Measurements from ENCODE around the gene LRRC74B.

Gene LRRC74B

GRCh38 chr22:21014202-21014725 is 31.5 kb upstream of the LRRC74B start:
- DNase-seq (ENCODE audit: low read depth), result peak; percentile 40

- no peak for DNase-seq (ENCODE audit: low read depth)
These were observed 30.9 kb upstream of the LRRC74B start, which contains the start of gene P2RX6 for GRCh38 chr22:21014726-21015465. Gene P2RX6, plus strand, starts transcription at chr22:21015165. Its CDS starts 10 bp downstream, at chr22:21015175.

DNA sequence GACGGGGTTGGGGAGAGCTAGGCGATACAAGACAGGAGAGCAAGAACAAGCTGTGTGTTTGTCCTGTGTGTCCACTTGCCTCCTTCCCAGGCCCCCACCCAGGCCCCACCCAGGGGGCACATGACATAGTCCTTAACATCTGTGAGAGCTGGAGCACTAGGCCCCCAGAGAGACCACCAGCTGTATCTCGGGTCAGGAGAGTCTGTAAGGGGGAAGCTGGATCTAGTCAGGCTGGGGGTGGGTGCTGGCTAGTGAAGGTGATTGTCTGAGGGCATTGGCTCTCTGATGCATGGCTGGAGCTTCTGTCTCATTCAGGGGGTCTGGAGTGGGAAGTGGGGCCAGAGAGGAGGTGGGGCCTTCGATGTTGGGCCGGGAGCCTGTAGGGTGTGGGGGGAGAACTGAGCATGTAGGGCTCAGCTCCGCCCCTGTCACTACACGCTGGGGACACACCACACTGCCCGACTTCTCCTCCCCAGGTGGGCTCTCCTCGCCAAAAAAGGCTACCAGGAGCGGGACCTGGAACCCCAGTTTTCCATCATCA is 30.2 kb upstream of the LRRC74B start:
- no peak for DNase-seq (ENCODE audit: low read depth)

DNA sequence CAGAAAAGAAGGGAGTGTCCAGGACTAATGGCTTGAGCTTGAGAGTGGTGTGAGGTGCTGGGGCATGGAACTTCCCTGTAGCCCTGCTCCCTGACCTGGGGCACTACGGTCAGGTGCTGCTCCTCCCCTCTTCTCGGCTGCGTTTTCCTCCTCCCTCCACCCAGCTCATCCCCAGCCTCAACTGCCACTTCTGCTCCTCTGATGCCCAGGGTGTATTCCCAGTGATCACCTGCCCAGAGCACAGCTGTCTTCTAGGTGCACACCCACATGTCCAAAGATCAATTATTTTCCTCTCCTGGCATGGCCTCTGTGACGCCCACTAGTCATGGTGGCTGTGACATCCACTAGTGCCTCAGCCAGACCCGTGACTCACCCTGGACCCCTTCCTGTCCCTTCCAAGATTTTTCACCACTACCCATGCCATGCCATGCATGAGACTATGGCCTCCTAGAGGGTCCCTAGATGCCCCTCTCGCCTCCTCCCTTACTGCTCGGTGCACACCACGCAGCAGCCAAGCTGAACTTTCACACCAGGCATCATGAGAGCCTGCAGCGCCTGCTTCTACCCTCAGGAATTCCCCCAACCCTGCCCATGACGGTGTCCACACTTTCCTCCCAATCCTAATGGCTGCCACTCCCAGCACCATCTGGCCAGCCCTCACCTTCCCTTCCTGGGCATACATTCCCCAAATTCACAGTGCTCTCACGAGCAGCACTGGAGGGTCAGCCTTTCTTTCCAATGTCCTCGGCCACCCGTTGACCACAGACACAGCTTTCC is 28.9 kb upstream of the LRRC74B start:
- DNase-seq (ENCODE audit: low read depth), result no peak

- no peak for DNase-seq (ENCODE audit: low read depth)
These were observed 27.4 kb upstream of the LRRC74B start for GRCh38 chr22:21018314-21018713.

DNA sequence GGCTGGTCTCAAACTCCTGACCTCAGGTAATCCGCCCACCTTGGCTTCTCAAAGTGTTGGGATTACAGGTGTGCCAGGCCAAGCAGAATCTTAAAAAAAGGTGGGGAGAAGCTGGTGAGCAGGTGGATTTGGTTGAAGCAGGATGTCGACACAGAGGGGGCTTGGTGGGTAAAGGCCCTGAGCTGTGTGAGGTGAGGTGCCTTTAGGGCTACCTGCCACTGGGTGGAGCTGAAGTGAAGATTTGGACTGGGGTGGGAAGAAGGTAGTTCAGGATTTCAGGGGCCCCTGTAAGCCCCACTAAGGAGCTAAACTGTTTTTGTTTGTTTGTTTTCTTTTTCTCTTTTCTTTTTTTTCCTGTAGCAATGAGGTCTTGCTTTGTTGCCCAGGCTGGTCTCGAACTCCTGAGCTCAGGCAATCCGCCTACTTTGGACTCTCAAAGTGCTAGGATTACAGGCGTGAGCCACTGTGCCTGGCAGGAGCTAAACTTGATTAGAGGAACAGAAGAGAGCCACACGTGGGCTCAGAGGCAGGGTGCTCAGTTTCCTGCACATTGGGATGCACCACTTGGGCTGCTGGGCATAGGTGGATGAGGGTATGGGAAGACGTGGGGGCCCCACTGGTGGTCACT is 24.8 kb upstream of the LRRC74B start:
- no peak for DNase-seq (ENCODE audit: low read depth)

DNA sequence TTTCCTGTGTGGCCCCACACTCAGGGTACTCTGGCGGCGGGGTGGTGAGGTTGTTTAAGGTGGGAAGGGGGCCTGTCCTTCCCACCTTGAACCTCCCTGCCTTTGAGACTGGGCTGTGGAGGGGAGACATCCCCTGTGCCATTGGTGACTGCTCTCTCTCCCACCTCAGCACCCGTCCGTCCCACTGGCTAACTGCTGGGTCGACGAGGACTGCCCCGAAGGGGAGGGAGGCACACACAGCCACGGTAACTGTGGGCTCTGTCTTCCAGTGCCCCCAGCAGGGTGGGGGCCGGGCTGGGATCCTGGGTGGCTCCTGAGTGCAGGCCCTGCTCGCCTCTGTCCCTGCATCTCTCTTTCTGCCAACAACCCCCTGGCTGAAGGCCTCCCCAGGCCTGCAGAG is 23.2 kb upstream of the LRRC74B start:
- no peak for DNase-seq (ENCODE audit: low read depth)

DNA sequence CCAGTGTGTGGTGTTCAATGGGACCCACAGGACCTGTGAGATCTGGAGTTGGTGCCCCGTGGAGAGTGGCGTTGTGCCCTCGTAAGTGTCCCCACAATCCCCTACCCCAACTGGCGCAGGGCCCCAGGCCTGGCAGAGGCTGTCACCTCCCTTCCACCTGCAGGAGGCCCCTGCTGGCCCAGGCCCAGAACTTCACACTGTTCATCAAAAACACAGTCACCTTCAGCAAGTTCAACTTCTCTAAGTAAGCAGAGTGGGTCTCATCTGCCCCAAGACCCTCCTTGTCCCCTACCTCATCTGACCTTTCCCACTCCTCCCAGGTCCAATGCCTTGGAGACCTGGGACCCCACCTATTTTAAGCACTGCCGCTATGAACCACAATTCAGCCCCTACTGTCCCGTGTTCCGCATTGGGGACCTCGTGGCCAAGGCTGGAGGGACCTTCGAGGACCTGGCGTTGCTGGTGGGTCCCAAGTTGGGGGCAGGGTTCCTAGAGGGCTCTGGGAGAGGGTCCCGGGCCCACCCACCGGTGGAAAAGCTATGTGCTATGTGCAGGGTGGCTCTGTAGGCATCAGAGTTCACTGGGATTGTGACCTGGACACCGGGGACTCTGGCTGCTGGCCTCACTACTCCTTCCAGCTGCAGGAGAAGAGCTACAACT is 22.7 kb upstream of the LRRC74B start:
- DNase-seq (ENCODE audit: low read depth), result no peak

DNA sequence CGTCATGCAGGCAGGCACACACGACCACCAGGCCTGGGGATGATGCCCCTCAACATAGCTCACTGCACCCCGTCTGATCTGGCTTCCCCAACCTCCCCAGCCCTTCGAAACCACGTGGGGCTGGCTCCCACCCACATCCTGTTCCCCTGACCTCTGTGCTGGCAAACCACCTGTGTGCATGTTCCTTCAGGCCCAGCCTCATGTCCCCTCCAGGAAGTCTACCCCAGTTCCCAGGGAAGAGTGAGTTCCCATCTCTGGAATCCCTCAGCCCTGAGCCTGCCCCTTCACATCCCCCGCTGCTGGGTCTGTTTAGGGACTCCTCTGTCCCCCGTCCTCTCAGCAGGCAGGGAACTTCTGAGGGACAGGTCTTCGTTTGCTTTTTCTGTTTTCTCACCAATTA is 20.5 kb upstream of the LRRC74B start:
- no peak for DNase-seq (ENCODE audit: low read depth)

- DNase-seq (ENCODE audit: low read depth), result no peak
These were observed 19.7 kb upstream of the LRRC74B start for GRCh38 chr22:21025763-21026755.

DNA sequence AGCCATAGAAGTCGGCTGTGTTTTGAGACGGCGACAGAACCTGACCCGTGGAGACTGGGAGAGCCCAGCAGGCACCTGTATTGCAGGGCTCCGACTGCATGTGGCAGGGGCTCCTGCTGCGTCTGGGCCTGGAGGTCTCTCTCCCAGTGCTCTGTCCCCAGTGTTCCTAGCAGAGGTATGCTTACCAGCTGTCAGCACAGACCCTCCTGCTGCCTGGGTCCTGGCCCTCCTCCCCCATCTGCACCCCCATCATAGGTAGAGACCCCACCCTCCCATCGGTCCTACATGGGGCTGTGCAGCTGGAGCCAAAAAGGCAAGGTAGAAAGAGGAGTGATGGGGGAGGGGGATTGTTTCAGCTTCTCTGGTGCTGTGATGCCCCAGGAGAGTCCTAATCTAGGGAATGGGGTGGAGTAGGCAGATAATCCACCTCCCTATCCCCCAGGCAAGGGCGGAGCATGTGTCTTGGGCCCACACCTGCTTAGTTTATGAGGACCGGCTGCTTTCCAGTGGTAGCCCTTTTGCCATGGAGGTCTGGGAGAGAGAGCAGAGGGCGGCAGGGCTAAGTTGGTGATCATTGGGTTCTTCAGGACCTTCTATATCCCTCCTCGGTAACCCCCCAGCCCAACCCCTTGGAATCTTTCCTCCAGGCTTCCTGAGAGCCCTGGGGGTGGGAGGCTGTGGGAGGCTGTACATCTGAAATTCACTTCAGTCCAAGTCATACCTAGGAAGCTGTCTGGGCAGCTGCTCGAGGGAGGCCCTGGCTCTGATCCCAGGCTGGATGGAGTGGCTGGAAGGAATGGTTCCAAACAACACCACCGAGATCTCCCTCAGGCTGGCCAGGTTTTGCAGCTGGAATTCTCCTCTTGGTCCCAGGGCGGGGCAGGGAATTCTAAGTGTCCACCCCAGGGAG is 18.7 kb upstream of the LRRC74B start:
- DNase-seq (ENCODE audit: low read depth), result no peak

GRCh38 chr22:21028277-21029251 is 17.2 kb upstream of the LRRC74B start:
- no peak for DNase-seq (ENCODE audit: low read depth)

GRCh38 chr22:21029486-21030025 is 16.2 kb upstream of the LRRC74B start:
- no peak for DNase-seq (ENCODE audit: low read depth)

DNA sequence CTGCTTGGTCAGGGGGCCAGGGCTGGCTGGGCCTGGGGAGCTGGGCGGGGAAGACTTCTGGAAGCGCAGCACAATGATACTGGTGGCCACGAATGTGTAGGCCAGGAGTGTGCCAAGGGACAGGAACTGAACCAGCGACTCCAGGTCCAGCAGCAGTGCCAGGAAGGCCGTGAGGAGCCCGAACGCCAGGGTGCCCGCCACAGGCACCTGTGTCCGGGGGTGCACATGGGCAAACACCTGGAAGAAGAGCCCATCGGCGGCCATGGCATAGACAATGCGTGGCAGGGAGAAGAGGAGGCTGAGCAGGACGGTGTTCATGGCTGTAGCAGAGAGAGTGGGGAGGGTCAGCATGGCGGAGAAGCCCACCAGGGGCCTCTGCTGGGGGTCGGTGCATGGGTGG is 15.7 kb upstream of the LRRC74B start:
- DNase-seq (ENCODE audit: low read depth), result no peak

- DNase-seq (ENCODE audit: low read depth), result no peak
These were observed 14.9 kb upstream of the LRRC74B start for GRCh38 chr22:21030621-21031544.

DNA sequence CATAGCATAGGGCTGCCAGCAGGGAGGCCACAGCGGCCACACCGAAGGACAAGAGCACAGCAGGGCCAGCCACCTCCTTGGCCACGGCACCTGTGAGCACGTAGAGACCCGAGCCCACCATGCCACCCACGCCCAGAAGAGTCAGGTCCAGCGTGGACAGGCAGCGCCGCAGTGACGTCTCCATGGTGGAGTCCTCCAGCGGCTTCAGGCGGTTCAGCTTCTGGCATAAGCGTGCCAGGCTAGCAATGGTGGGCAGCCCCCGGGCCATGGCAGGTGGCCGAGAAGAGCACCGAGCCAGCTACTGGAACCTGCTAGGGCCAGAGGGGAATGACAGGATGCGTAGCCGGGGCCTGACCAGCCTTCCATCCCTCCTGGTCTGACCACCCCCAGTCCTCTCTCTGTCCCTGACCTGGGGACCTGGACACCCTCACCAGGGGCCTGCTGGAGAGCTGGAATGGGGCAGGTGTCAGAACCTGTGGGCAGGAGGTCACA is 14.2 kb upstream of the LRRC74B start:
- DNase-seq (ENCODE audit: low read depth), result no peak
